Raji (cell line): ENCODE results near the gene RALA.

Experiments used
- POLR2A ChIP-seq: IDR thresholded peaks from 2 replicates; pipeline ENCODE4 v1.6.1; 2011; ENCODE audit warnings: low read depth, low read length, control low read depth; ENCODE audit not compliant: insufficient read depth

RALA gene

GRCh38 chr7:39659356-39660013 lies 36.1 kb downstream of the RALA start:
- no peak for TF ChIP-seq POLR2A

- TF ChIP-seq POLR2A: no peak
Observed at GRCh38 chr7:39661960-39662359, 38.6 kb downstream of the RALA start.

- no peak for TF ChIP-seq POLR2A
Observed at GRCh38 chr7:39663263-39663662, 39.9 kb downstream of the RALA start.

GRCh38 chr7:39664057-39664456 lies 40.7 kb downstream of the RALA start:
- TF ChIP-seq POLR2A: no peak

- no peak for TF ChIP-seq POLR2A
Observed at GRCh38 chr7:39664585-39664984, 41.2 kb downstream of the RALA start.

- TF ChIP-seq POLR2A: no peak
Observed at GRCh38 chr7:39666562-39666961, 43.2 kb downstream of the RALA start.

GRCh38 chr7:39667341-39667923 lies 44.1 kb downstream of the RALA start:
- no peak for TF ChIP-seq POLR2A

- TF ChIP-seq POLR2A: no peak
Observed at GRCh38 chr7:39670052-39670451, 46.7 kb downstream of the RALA start.

GRCh38 chr7:39670934-39671333 lies 47.6 kb downstream of the RALA start:
- TF ChIP-seq POLR2A: no peak

- TF ChIP-seq POLR2A: no peak
Observed at GRCh38 chr7:39672176-39672575, 48.8 kb downstream of the RALA start.

- TF ChIP-seq POLR2A: no peak
Observed at GRCh38 chr7:39673868-39674267, 50.5 kb downstream of the RALA start.

- no peak for TF ChIP-seq POLR2A
Observed at GRCh38 chr7:39674406-39674805, 51.0 kb downstream of the RALA start.

GRCh38 chr7:39676346-39676745 lies 53.0 kb downstream of the RALA start:
- TF ChIP-seq POLR2A: no peak

GRCh38 chr7:39678930-39679709 lies 55.7 kb downstream of the RALA start:
- no peak for TF ChIP-seq POLR2A

- TF ChIP-seq POLR2A: no peak
Observed at GRCh38 chr7:39681887-39682441, 58.6 kb downstream of the RALA start.
